Measurements from ENCODE around the gene NRDC. TPM values are rescaled to one million over a fixed set of nuclear protein-coding genes. Genes with fewer than 3 reads are reported as not detected.

The NRDC gene
- total RNA-seq, 1 donor from 2014 or later, result 155 TPM

DNA sequence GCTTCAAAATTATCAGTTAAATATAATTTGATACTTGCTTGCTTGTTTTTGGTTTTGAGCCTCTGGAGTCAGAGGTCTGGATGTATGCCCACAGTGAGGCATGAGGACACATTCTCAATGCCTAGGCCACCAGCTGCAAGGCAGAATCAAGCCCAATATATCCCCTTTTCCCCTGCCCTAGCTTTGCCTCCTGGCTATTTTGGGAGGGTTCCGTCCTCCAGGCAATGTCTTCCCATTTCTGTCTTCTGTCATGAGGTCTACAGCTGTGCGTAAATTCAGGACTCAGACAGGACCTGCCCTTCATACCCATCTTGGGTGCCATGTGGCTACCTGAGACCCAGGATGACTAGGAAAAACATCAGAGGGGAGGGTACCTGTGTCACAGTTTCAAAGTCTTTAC is 19.2 kb downstream of the NRDC start:
- H3K27me3 Mint-ChIP-seq (ENCODE audit: low read depth), result no peaks in the 10 kb centered on the region
- H3K27ac Mint-ChIP-seq (ENCODE audit: unreplicated experiment), result no peak overlapping the region
- TF ChIP-seq, protein P1, sequence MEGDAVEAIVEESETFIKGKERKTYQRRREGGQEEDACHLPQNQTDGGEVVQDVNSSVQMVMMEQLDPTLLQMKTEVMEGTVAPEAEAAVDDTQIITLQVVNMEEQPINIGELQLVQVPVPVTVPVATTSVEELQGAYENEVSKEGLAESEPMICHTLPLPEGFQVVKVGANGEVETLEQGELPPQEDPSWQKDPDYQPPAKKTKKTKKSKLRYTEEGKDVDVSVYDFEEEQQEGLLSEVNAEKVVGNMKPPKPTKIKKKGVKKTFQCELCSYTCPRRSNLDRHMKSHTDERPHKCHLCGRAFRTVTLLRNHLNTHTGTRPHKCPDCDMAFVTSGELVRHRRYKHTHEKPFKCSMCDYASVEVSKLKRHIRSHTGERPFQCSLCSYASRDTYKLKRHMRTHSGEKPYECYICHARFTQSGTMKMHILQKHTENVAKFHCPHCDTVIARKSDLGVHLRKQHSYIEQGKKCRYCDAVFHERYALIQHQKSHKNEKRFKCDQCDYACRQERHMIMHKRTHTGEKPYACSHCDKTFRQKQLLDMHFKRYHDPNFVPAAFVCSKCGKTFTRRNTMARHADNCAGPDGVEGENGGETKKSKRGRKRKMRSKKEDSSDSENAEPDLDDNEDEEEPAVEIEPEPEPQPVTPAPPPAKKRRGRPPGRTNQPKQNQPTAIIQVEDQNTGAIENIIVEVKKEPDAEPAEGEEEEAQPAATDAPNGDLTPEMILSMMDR (conservative IDR thresholded peaks at IDR 0.05), result no peak
- no peak for DNase-seq (ENCODE audit: low read depth, low spot score)
- no peaks in the 10 kb centered on the region for H3K36me3 Mint-ChIP-seq (ENCODE audit: low read depth)
- H3K4me1 Mint-ChIP-seq, result no peaks in the 10 kb centered on the region
- H3K4me3 Mint-ChIP-seq, result no peak overlapping the region
- no peaks in the 10 kb centered on the region for H3K9me3 Mint-ChIP-seq

DNA sequence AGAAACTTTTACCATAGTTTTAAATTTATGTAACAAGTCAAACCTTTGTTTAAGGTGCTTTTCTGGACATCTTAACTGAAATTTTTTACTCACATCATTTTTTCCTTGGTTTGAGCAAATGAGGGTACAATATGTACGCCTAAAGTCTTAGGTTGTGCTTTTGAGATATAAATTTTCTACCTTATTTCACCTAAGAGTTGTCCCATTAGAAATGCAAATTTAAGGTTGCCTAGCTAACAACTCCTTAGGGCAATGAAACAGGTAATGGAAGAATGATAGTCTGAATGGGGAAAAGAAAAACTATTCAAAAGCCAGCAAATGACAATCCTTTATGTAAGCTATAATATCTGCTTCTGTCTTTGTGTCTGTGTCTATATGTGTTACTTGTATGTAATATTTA is 19.6 kb downstream of the NRDC start:
- TF ChIP-seq, protein P1 (conservative IDR thresholded peaks at IDR 0.05), result no peak
- H3K36me3 Mint-ChIP-seq (ENCODE audit: low read depth), result no peaks in the 10 kb centered on the region

DNA sequence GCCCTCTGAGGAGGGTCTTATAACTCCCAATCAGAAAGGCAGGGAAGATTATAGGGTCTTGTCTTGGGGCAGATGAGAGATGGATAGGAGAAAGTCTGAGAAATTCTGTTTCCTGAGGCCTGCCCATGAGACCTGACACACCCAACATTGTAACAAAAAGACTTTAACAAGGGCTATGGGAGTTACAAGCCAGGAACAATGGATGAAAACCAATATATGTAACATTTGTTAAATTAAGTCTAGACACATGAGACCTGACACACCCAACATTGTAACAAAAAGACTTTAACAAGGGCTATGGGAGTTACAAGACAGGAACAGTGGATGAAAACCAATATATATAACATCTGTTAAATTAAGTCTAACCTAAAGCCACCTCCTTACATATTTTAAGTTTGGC is 21.8 kb downstream of the NRDC start:
- TF ChIP-seq, protein P1 (conservative IDR thresholded peaks at IDR 0.05), result no peak
- no peak overlapping the region for H3K27ac Mint-ChIP-seq (ENCODE audit: unreplicated experiment)
- H3K4me1 Mint-ChIP-seq, result no peaks in the 10 kb centered on the region
- no peaks in the 10 kb centered on the region for H3K36me3 Mint-ChIP-seq (ENCODE audit: low read depth)
- H3K4me3 Mint-ChIP-seq, result no peak overlapping the region
- no peak for DNase-seq (ENCODE audit: low read depth, low spot score)
- no peaks in the 10 kb centered on the region for H3K9me3 Mint-ChIP-seq
- no peaks in the 10 kb centered on the region for H3K27me3 Mint-ChIP-seq (ENCODE audit: low read depth)

More for the DNA sequence above, 19.6 kb downstream of the NRDC start:
- Mint-ChIP-seq H3K27ac (ENCODE audit: unreplicated experiment) (no peak overlapping the region), H3K4me3 (no peak overlapping the region), H3K27me3 (ENCODE audit: low read depth) (no peaks in the 10 kb centered on the region), H3K9me3 (no peaks in the 10 kb centered on the region), H3K4me1 (no peaks in the 10 kb centered on the region)
- DNase-seq (ENCODE audit: low read depth, low spot score), result no peak

DNA sequence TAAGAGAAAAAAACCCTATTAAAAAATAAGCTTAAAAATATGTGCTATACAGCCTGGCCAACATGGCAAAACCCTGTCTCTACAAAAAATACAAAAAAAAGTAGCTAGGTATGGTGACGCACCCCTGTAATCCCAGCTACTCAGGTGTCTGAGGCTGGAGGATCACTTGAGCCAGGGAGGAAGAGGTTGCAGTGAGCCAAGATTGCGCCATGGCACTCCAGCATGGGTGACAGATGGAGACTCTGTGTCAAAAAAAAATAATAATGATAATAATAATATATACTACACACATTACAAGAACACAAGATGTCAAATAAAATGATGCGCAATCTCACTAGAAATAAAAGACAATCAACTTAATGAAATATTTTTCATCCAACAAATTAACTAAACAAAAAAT is 22.9 kb downstream of the NRDC start:
- Mint-ChIP-seq H3K27me3 (ENCODE audit: low read depth) (no peaks in the 10 kb centered on the region), H3K36me3 (ENCODE audit: low read depth) (no peaks in the 10 kb centered on the region), H3K27ac (ENCODE audit: unreplicated experiment) (no peak overlapping the region), H3K9me3 (no peaks in the 10 kb centered on the region), H3K4me3 (no peak overlapping the region), H3K4me1 (no peaks in the 10 kb centered on the region)
- TF ChIP-seq, protein P1 (conservative IDR thresholded peaks at IDR 0.05), result no peak
- no peak for DNase-seq (ENCODE audit: low read depth, low spot score)

DNA sequence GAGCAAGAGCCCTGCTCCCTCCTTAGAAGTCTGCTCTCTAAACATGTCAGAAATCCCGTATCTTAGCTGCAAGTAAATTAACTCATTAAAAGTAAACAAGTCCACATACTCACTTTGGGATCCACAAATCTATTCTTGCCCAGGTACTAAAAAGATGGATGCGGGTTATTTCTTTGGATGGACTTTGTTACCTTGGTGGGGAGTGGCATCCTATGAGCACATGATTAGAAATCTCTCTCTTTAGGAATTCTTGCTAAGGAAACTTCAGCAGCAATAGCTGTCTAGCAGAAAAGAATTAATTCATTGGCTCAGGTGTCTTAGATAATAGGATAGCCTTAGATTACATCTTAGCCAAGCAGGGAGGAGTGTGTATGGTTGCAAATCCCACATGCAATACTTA is 25.2 kb downstream of the NRDC start:
- H3K9me3 Mint-ChIP-seq, result no peaks in the 10 kb centered on the region
- no peak overlapping the region for H3K27ac Mint-ChIP-seq (ENCODE audit: unreplicated experiment)
- TF ChIP-seq, protein P1 (conservative IDR thresholded peaks at IDR 0.05), result no peak
- H3K4me3 Mint-ChIP-seq, result no peak overlapping the region
- no peaks in the 10 kb centered on the region for H3K27me3 Mint-ChIP-seq (ENCODE audit: low read depth)
- no peak for DNase-seq (ENCODE audit: low read depth, low spot score)
- no peaks in the 10 kb centered on the region for H3K36me3 Mint-ChIP-seq (ENCODE audit: low read depth)
- no peaks in the 10 kb centered on the region for H3K4me1 Mint-ChIP-seq

DNA sequence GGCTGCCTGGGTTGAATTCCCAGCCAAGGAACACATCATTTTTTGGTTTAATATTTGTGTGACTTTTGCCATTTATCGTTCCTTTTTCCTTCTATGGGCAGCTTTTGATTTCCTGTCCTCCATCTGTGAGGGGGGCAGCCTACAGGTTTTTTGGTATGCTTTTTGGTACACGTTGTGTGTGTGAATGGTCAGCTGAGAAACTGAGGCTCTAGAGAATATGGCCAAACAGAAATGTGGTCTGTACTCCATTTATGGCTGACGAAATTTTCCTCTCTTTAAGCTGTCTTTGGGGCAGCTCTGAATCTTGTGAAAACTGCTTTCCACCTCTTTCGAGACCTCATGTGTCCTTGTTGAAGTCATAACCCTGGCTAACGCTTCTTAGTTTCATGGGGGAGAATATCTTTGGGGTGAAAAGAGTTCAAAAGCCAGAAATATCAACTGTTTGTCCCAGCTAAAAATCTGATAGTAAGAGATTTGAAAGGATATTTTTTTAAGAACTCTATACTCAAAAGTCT is 26.6 kb downstream of the NRDC start:
- Mint-ChIP-seq H3K9me3 (no peaks in the 10 kb centered on the region), H3K4me1 (no peaks in the 10 kb centered on the region), H3K4me3 (no peak overlapping the region), H3K27ac (ENCODE audit: unreplicated experiment) (no peak overlapping the region), H3K36me3 (ENCODE audit: low read depth) (peaks cover 1% of the 10 kb centered on the region), H3K27me3 (ENCODE audit: low read depth) (no peaks in the 10 kb centered on the region)
- DNase-seq (ENCODE audit: low read depth, low spot score), result no peak
- TF ChIP-seq, protein P1 (conservative IDR thresholded peaks at IDR 0.05), result no peak
